Keratinocyte (primary cell): ENCODE measurements around the gene VAC14.

Source experiments
- CTCF ChIP-seq, 3 experiments: IDR thresholded peaks in 1 of 3; conservative IDR thresholded peaks in 1 of 3; optimal IDR thresholded peaks in 1 of 3; 2 replicates in 2 of 3; 3 replicates in 1 of 3; pipeline versions ENCODE3 to v1.5.1; 2011; ENCODE audit warnings: low read length in 3 of 3, mild to moderate bottlenecking in 3 of 3, moderate library complexity in 2 of 3, control low read depth in 1 of 3, inconsistent platforms in 1 of 3; ENCODE audit not compliant: insufficient read depth in 2 of 3; ENCODE audit errors: extremely low read depth in 1 of 3
- EZH2 ChIP-seq: IDR thresholded peaks from one replicate; pipeline ENCODE4 v1.6.1; 2012; ENCODE audit warnings: inconsistent platforms, mild to moderate bottlenecking, low read length, moderate library complexity

- TF ChIP-seq CTCF (optimal IDR thresholded peaks at IDR 0.05 in 1 of 3, IDR thresholded peaks at IDR 0.05 in 1 of 3, conservative IDR thresholded peaks at IDR 0.05 in 1 of 3; ENCODE audit: extremely low read depth in 1 of 3, insufficient read depth in 2 of 3, low read length in 3 of 3), result no peak
- TF ChIP-seq EZH2, result no peak
These were observed 70.0 kb downstream of the VAC14 start for GRCh38 chr16:70730944-70731343.
